Neural progenitor cell (in vitro differentiated cells): ENCODE results near the gene BLVRA.

ENCODE experiments used
- CTCF ChIP-seq: fragments of 200-600 bp; sonication (generic); IDR thresholded peaks from 2 replicates; pipeline ENCODE4 v1.5.1; 2017; ENCODE audit warnings: antibody characterized with exemption, mild to moderate bottlenecking
- EZH2 ChIP-seq: fragments of 200-600 bp; sonication (generic); IDR thresholded peaks from 2 replicates; pipeline ENCODE4 v1.6.1; 2017; ENCODE audit warnings: antibody characterized with exemption, mild to moderate bottlenecking, moderate library complexity

GRCh38 chr7:43785420-43785819, 26.9 kb downstream of the BLVRA start:
- no peak for TF ChIP-seq EZH2
- TF ChIP-seq CTCF = no peak
